Uterus (tissue), 2 donors: ENCODE results near the gene HYCC1.
"Not testable (repeated sequence)": the region's sequence is repeated elsewhere in the genome, so short reads cannot be mapped to it uniquely, and the experiment has no call there.

Source experiments
- CTCF ChIP-seq, 4 experiments: fragments of 200-600 bp in 2 of 4; fragments of 450-650 bp in 2 of 4; sonication (generic) in 2 of 4; IDR thresholded peaks; one replicate each; pipeline ENCODE4 v1.5.1; 2016 to 2019; ENCODE audit warnings: antibody characterized with exemption in 4 of 4, mild to moderate bottlenecking in 2 of 4, moderate library complexity in 1 of 4
- POLR2A ChIP-seq, 2 donors: fragments of 450-650 bp; IDR thresholded peaks; one replicate each; pipeline ENCODE4 v1.6.1; 2016; ENCODE audit warnings: antibody characterized with exemption in 2 of 2, mild to moderate bottlenecking in 1 of 2, moderate library complexity in 1 of 2

GRCh38 chr7:23045086-23045485, 31.2 kb upstream of the HYCC1 start:
- not testable (repeated sequence) for TF ChIP-seq CTCF, POLR2A (IDR thresholded peaks at IDR 0.05)
